Skeletal muscle cell (primary cell): ENCODE results near the gene NUDT2.
"Not testable (repeated sequence)": the region's sequence is repeated elsewhere in the genome, so short reads cannot be mapped to it uniquely, and the experiment has no call there.

Source experiments
- DNase-seq: peaks from one replicate; pipeline ENCODE4 v3.0.0-alpha.2; 2010; ENCODE audit warnings: low read depth
- H3K4me3 ChIP-seq: 2 replicates; pipeline ENCODE4 v1.5.1; 2011; ENCODE audit warnings: low read depth, mild to moderate bottlenecking, control low read depth, low read length, moderate library complexity

The NUDT2 gene

GRCh38 chr9:34367751-34368410 is 38.5 kb downstream of the NUDT2 start:
- not testable (repeated sequence) for DNase-seq, H3K4me3 ChIP-seq

DNA sequence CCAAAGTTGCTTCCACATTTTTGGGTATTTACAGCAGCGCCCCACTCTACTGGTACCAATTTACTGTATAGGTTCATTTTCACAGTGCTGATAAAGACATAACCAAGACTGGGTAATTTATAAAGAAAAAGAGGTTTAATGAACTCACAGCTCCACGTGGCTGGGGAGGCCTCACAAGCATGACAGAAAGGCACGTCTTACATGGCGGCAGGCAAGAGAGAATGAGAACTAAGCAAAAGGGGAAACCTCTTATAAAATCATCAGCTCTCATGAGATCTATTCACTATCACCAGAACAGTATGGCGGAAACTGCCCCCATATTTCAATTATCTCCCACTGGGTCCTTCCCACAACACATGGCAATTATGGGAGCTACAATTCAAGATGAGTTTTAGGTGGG is 39.4 kb downstream of the NUDT2 start:
- not testable (repeated sequence) for DNase-seq, H3K4me3 ChIP-seq

DNA sequence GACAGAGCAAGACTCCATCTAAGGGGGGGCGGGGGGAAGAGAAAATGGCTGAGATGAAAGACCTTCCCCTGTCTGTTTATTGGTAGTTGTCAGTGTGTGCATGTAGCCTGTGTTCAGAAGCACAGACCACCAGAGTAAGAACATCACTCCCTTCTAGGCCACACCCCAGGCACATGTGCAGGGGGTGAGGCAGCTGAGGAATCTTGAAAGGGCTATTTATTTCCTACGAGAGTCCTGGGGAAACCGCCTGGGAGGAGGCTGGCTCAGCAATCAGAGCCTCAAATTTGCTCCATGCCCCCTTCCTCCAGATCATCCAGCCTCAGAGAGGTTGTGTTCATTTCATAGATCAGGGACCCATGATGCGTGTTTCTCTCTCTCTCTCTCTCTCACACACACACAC is 40.3 kb downstream of the NUDT2 start:
- DNase-seq = no peak
- H3K4me3 ChIP-seq = no peak overlapping the region

DNA sequence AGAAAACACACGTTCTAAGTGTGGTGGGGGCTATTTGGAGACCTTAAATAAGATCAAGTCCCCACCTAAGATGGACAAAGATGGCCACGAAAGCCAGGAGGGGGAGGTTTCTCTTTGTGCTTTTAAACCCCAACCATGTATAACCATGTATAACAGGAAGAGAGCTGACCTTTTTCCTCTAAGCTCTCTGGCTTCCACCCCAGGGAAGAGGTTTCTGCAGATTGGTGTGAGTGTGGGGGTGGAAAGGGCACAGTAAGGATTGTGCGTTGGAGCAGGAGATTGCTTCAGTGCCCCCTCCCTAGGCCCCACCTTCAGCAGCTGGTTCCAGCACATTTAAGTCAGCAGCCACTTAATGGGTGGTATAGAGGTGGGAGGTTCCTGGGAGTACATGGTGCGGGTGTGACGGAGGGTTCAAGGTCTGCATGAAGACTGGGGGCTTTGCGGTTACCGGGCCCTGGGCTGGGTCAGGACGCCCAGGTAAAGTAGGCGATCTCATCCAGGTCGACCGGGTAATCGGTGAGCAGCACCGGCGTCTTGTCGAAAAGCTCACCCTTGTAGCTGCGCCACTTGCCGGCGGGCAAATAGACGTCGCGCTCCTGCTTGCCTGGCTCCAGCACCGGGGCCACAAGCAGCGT is 41.1 kb downstream of the NUDT2 start:
- DNase-seq = no peak
- peak overlapping the region; percentile 27 for H3K4me3 ChIP-seq

GRCh38 chr9:34370970-34371880 is 41.9 kb downstream of the NUDT2 start:
- DNase-seq = no peak
- peak overlapping the region; percentile 27 for H3K4me3 ChIP-seq

- DNase-seq = no peak
- no peak overlapping the region for H3K4me3 ChIP-seq
Measured at GRCh38 chr9:34371886-34372466, 42.6 kb downstream of the NUDT2 start.

GRCh38 chr9:34372467-34373011 is 43.2 kb downstream of the NUDT2 start:
- H3K4me3 ChIP-seq = no peak overlapping the region
- no peak for DNase-seq

GRCh38 chr9:34373749-34374148 is 44.4 kb downstream of the NUDT2 start:
- no peak overlapping the region for H3K4me3 ChIP-seq
- no peak for DNase-seq

- H3K4me3 ChIP-seq = no peak overlapping the region
- no peak for DNase-seq
Measured at GRCh38 chr9:34374339-34374738, 45.0 kb downstream of the NUDT2 start.

DNA sequence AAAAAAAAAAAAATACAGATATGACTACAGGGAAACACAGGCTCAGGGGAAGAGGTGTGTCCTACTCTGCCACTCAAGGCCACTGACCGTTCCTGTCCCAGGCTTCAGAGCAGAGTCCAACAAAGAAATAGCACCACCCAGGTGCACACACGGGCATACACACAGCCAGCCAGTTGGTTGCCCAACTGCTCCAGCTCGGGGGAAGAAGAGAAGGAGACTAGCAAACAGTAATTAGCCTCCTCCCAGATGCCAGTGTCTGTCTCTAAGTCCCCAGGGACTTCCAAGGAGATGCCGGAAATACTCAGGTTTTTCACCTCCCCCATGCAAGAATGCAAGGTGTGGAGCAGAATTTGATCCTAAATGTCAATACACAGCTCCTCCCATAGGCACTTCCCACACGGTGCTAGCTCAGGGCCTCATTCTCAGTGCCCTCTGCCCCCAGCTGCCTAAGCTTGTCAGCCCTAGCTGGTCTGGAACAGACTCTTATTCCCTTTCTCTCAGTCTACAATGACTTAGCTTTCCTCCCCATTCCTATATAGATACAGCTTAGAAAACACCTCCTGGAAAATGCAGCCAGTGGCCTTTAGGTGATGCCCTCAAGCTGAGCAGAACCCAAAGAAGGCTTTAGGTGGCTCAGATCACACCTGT is 45.7 kb downstream of the NUDT2 start:
- no peak for DNase-seq
- no peak overlapping the region for H3K4me3 ChIP-seq

- peak overlapping the region; percentile 70 for H3K4me3 ChIP-seq
- DNase-seq = no peak
Measured at GRCh38 chr9:34375901-34376595, 46.7 kb downstream of the NUDT2 start.

DNA sequence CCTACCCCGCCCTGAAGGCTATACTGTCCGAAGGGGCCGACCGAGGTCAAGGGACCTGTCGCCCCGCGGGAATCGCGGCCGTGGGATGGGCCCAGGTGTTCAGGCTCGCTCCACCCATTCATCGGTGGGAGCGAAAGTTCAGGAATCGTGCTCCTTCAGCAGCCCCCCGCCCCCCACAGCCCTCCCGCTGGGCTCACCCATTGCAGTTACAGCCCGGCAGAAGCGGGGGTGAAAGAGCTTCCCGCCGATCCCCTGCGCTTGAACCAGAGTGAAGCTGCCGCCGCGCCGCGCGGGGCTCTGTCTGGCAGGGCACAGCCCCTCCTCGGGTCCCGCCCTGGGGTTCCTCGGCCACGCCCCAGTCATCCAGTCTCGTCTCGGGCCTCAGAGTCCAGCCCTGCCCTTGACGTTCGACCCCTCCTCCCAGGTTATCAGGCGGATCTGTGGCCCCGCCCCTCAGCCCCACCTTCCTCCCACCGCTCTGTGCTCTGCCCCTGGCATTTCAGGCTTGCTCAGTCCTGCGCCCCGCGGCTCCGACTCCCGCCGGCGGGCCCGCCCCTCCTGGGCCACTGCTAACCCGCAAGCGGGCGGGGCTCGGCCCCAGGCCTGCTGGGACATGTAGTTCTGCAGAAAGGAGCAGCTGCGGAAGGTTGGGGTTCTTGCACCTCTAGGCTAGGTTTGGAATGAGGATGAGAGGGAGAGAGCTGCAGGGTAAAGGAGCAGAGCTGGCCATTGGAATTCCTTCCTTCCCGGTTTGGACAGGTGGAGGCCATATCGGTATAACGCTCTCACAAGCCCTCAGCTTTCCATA is 47.4 kb downstream of the NUDT2 start, which contains the start of gene MYORG:
Gene MYORG, minus strand, starts transcription at position 303 of the 808 bp plus-strand sequence. CDS start 3,955 bp downstream, outside the sequence.
- peak; percentile 28 for DNase-seq
- peak within 1 kb of the TSS; percentile 70 for H3K4me3 ChIP-seq

- DNase-seq = no peak
- H3K4me3 ChIP-seq = peak overlapping the region; percentile 70
Measured at GRCh38 chr9:34377404-34377746, 48.0 kb downstream of the NUDT2 start.

- no peak overlapping the region for H3K4me3 ChIP-seq
- no peak for DNase-seq
Measured at GRCh38 chr9:34378376-34379060, 49.1 kb downstream of the NUDT2 start.

DNA sequence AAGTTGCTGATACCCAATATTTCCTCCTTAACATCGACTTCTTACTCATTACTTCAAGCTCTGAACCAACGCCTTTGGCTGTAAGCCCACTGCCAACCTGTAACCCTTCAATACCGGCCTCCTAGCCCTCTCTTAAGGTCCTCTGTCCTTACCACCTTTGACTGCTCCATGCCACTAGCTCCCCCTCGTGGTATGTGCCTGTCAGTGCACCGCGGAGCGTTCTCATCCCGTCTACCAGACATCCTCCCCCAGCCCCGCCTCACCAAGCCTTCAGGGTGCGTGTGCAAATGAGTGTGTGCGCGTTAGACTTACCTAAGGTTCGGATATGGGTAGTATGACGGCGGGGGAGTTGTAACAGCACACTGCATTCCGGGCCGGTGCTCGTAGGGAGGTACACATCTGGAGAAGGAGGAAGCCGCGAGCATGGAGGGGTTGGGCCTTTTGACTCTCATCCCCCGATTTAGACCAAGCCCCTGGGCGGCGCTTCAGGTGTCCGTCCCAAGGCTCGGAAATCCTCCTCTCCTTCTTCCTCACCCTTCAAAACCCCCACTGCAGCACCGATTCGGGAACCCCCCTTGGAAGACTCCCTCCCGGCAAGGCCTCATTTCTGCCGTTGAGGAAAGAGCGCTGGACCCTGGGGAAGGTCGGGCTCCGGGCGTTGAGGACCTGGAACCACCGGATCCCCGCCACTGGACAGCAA is 50.1 kb downstream of the NUDT2 start:
- peak overlapping the region; percentile 37 for H3K4me3 ChIP-seq
- DNase-seq = peak; percentile 36

- no peak for DNase-seq
Measured at GRCh38 chr9:34380034-34380510, 50.7 kb downstream of the NUDT2 start.

More at GRCh38 chr9:34380034-34380510, 50.7 kb downstream of the NUDT2 start:
- H3K4me3 ChIP-seq = peak overlapping the region; percentile 37
